GM12872 (cell line): Measurements from ENCODE around the gene CDK5RAP2.

Experiments
- TF ChIP-seq, protein P1 (sequence below): IDR thresholded peaks from 3 replicates; pipeline ENCODE4 v1.5.1; 2011; ENCODE audit warnings: low read depth, mild to moderate bottlenecking, low read length, moderate library complexity; ENCODE audit not compliant: insufficient read depth

CDK5RAP2 gene

DNA sequence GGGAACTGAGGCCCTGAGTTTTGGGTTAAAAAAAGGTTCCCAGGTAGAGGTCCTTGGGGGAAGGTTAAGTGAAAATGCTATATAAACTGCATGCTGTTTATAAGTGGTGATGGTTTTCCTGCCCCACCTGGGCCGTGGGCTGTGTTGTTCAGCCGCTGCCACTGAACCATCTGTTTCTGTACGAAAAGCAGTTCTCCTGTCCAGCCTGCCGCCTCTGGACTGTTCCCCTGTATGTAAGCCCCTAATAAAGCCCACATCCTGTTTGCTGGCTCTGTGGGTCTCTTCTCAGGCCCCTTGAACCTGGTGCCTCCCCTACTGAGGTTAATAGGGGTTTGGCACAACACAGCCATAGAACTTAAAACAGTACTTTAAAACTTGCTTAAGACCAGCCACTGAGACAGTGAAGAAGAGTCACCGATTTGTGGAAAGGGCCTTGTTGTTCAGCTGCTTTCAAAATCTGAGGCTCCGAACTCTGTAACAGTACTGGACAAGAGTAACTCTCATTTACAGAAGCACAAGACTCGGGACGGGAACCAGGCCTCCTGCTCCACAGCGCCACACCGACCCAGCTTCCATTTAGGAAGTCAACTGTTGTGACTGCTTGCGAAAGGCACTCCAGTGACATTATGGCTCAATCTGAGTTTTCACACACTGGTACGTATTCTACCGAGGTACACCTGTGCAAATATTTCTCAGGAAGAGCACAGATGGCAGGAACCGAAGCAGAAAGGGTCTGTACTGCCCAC is 192.5 kb downstream of the CDK5RAP2 start:
- TF ChIP-seq, protein P1, sequence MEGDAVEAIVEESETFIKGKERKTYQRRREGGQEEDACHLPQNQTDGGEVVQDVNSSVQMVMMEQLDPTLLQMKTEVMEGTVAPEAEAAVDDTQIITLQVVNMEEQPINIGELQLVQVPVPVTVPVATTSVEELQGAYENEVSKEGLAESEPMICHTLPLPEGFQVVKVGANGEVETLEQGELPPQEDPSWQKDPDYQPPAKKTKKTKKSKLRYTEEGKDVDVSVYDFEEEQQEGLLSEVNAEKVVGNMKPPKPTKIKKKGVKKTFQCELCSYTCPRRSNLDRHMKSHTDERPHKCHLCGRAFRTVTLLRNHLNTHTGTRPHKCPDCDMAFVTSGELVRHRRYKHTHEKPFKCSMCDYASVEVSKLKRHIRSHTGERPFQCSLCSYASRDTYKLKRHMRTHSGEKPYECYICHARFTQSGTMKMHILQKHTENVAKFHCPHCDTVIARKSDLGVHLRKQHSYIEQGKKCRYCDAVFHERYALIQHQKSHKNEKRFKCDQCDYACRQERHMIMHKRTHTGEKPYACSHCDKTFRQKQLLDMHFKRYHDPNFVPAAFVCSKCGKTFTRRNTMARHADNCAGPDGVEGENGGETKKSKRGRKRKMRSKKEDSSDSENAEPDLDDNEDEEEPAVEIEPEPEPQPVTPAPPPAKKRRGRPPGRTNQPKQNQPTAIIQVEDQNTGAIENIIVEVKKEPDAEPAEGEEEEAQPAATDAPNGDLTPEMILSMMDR, result no peak

DNA sequence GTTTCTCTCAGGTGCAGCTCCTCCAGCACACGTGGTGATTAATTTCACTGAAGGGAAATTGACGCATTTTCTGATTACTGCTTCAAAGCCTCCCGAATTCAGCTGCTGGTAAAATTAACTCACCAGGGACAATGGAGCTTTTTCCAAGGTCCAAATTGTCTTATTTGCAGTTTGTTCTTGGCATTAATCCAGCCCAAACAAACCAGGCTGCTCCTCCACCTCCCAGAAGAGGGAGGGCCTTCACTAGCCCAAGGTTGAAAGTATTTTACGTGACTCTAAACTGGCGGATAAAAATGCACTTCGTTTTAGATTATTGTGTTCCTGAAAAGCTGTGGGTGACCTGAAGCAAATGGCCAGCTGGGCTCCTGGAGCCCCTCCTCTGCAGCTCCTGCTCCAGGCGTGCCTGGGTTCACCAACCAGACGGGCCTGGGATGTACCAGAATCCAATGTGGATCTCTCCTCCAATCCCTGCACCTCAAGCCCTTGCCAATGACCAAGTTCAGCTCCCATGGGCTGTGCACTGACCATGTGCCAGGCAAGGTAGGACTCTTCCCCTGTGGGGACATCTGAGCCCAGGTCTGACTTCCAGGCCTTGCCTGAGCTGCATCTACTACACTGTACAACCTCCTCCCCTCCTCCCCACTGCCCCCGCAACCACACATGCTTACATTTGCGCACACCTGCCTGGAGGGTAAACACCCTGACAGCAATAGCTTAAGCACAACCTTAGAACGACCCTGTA is 193.4 kb downstream of the CDK5RAP2 start:
- TF ChIP-seq, protein P1, result no peak

DNA sequence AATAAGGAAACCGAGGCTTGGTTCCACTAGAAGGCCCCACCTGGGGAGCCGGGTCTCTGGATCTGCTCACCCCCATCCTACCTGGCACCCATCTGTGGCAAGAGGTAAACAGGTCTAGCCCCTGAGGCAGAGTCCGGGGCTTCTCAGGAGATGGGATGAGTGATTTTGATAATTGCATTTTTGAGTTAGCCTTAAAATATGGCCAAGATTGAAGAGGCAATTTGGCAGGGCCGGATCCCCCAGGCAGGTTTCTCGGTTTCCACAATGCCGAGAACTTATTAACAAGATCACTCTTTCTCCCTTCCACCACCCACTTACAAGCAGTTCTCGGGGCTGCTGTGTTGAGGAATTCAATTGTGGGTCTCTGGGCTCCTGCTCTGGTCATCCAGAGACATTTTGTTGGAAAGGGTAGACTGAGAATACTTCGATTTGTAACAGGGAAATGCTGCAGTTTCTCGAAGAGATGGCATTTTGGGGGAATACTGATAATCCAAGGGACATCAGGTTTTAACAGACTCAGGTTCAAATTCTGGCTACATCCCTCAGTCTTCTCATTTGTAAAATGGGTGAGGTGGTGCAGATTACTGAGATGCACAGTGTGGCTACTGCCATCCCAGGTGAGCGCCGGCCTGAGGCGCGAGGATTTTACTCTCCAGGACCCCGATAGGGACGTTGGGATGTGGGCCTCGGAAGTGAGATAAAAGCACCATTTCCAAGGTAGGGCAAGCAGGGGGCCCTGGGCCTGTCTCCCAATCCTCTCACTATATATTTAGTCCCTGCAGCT is 194.2 kb downstream of the CDK5RAP2 start:
- TF ChIP-seq, protein P1, result no peak

DNA sequence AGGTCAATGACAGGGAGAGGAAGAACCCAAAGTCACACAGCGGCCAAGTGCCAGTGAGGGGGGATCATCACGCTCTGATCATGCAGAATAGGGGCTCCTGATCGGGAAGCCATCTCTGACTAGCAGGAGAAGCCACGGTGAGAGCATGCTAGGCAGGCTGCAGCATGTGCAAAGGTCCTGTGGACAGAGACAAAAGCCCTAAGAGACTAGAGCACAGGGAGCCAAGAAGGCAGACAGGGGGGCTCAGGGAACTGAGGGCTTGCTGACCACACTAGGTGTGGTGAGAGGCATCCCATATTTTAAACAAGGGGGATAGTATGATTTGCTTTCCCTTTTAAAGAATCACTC is 195.1 kb downstream of the CDK5RAP2 start:
- TF ChIP-seq, protein P1, result no peak

DNA sequence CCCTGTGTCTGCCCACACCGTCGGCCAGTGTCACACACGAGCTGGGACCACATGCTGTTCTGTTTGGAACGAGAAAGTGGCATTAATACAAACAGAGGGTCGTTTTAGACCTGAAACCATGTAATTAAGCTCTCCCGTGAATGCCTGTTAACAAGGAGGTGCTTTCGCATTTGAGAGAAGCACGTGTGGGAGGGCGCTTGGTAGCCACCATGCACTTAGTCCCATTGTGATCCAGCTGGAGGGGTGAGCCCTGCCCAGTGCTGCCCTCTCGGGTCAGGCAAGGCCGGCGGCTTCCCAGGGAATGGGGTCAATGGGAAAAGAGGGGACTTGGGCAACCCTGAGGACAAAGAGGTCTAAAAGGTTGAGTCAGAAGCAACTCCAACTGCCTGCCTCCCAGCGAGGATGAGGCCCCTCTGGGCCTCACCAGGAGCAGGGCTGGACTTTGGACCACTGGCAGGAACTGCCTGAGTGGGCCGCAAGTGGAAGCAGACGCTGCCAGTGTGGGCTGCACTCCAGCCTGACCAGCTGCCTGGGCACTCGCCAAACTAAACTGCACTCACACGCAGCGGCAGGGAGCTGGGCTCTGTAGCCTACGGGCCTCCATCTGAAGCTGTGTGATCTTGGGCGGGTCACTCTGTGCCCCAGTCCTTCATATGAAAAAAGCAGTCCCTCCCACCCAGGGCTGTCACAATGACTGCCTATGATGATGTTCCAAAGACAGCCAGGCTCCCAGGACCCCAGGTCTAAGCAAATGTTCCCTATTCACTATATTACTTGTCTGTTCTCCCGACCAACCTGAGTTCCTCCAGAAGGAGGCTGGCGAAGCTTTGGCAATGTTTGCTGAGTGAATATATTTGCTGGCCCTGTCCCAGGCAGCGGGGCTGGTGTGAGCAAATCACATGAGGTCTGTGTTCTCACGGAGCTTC is 195.7 kb downstream of the CDK5RAP2 start:
- TF ChIP-seq, protein P1, result no peak

DNA sequence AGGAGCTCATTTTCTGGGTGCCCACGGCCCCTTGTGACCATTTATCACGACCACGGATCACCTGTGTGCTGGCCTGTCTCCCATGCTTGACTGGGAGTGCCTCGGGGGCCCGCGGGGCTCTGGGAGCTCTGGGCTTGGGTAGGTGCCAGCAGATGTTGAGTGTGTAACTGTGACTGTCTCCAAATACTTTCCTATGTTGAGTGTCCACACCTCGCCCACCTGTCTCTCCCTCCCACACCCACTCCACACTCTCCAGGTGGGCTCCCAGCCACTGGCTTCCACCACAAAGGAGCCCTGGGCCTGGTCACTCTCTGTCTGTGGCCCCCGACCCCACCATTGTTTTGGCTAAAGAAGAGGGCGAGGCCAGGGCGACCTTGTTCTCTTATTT is 196.4 kb downstream of the CDK5RAP2 start:
- TF ChIP-seq, protein P1, result no peak

DNA sequence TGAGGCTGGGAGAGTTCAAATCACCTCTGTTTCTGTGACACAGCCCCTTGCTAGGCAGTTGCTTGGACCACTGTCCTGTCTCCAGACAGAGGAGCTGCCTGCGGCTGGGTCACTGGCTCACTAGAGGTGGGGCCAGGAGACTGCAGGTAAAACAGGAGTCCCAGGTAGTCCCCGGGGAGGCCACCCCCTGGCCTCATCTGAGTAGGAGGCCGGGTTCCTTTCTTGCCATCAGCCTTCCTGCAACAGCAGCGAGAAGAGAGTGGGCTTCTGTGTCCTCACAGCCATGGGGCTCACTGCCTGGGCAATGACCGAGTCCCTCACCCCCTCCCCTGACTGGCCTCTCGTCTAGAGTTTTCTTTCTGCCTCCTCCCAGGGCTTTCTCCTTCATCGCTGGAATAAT is 197.5 kb downstream of the CDK5RAP2 start:
- TF ChIP-seq, protein P1, result no peak
